Cardiac fibroblast (primary cell): ENCODE measurements around the gene RIPK4.

Experiments
- DNase-seq, 2 donors: peaks; one replicate each; pipeline versions ENCODE4 v3.0.0 to v3.0.0-alpha.2; 2010; ENCODE audit warnings: low read depth in 2 of 2
- H3K4me3 ChIP-seq, 2 donors: replicated peaks in 1 of 2; 1 replicate in 1 of 2; 2 replicates in 1 of 2; pipeline ENCODE4 v1.5.1; 2011; ENCODE audit warnings: low read depth in 2 of 2, low read length in 2 of 2, mild to moderate bottlenecking in 2 of 2, moderate library complexity in 1 of 2
- TF ChIP-seq, protein P1 (sequence below): IDR thresholded peaks from one replicate; pipeline ENCODE4 v1.5.1; 2011; ENCODE audit warnings: low read depth, mild to moderate bottlenecking, low read length, inconsistent platforms

RIPK4 gene

GRCh38 chr21:41765420-41765821, 1.4 kb downstream of the RIPK4 start:
- TF ChIP-seq, protein P1, sequence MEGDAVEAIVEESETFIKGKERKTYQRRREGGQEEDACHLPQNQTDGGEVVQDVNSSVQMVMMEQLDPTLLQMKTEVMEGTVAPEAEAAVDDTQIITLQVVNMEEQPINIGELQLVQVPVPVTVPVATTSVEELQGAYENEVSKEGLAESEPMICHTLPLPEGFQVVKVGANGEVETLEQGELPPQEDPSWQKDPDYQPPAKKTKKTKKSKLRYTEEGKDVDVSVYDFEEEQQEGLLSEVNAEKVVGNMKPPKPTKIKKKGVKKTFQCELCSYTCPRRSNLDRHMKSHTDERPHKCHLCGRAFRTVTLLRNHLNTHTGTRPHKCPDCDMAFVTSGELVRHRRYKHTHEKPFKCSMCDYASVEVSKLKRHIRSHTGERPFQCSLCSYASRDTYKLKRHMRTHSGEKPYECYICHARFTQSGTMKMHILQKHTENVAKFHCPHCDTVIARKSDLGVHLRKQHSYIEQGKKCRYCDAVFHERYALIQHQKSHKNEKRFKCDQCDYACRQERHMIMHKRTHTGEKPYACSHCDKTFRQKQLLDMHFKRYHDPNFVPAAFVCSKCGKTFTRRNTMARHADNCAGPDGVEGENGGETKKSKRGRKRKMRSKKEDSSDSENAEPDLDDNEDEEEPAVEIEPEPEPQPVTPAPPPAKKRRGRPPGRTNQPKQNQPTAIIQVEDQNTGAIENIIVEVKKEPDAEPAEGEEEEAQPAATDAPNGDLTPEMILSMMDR = no peak
- DNase-seq = no peak
- H3K4me3 ChIP-seq = no peak overlapping the region

DNA sequence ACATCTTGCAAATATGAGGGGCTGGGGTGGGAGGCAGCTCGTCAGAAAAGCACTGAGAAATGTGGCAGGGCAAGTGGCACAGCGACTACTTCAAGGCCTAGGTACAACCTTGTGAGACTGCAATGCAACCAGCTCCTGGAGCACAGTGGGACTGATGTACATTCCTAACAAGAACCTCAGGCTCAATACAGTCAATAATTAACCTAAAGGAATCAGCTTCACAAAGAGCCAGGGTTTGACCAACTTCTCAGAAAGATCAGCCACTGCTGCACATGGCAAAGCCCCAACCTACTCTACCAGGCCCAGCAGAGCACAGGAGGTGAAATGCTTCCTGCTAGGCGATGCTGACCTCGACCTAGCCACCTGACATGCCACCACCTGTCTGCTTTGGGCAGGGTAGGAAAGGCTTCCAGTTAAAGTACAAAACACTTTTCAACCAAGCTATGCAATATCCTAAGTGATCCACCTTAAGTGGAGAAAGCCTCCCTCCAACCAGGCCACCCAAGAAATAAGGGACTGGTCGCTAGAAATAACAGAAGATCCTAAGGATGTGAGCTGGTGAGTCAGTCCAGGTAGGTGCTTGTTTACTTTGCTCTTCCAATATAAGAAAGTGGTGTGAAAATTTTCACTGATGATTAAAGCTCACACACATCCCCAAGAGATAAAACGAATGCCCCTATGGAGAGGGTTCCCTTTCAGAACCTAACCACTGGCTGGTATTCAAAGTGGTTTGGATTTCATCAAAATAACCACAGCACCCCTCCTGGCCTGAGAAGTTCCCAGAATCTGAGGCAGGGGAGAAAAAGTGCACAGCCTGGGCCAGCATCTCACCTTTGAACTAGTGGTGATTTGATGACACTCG, 2.1 kb downstream of the RIPK4 start:
- TF ChIP-seq, protein P1 = no peak
- no peak for DNase-seq
- no peak overlapping the region for H3K4me3 ChIP-seq

DNA sequence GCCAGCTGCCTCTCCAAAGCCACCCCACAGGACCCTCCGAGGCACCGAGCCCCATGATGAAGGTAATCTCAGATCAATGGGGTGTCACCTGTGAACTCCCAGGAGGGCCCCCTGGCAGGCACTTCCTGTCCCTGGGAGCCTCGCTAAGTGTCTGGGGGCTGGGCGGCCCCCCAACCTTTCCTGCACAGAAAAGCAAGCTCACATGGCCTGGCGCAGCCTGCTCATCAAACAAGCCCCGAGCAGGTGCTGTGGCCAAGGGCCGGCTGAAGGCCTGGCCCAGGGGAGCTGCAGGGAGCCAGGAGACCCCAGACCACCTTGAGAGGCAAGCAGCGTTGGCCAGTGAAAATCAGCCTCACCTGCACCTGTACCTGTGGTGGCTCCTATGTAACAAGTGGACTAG, 2.9 kb downstream of the RIPK4 start:
- no peak for DNase-seq
- TF ChIP-seq, protein P1 = no peak
- no peak overlapping the region for H3K4me3 ChIP-seq

- no peak overlapping the region for H3K4me3 ChIP-seq
- TF ChIP-seq, protein P1 = no peak
Observed at GRCh38 chr21:41763398-41763931, 3.4 kb downstream of the RIPK4 start.

GRCh38 chr21:41762753-41763152, 4.1 kb downstream of the RIPK4 start:
- DNase-seq = no peak
- TF ChIP-seq, protein P1 = no peak
- H3K4me3 ChIP-seq = no peak overlapping the region

More at GRCh38 chr21:41763398-41763931, 3.4 kb downstream of the RIPK4 start:
- no peak for DNase-seq

DNA sequence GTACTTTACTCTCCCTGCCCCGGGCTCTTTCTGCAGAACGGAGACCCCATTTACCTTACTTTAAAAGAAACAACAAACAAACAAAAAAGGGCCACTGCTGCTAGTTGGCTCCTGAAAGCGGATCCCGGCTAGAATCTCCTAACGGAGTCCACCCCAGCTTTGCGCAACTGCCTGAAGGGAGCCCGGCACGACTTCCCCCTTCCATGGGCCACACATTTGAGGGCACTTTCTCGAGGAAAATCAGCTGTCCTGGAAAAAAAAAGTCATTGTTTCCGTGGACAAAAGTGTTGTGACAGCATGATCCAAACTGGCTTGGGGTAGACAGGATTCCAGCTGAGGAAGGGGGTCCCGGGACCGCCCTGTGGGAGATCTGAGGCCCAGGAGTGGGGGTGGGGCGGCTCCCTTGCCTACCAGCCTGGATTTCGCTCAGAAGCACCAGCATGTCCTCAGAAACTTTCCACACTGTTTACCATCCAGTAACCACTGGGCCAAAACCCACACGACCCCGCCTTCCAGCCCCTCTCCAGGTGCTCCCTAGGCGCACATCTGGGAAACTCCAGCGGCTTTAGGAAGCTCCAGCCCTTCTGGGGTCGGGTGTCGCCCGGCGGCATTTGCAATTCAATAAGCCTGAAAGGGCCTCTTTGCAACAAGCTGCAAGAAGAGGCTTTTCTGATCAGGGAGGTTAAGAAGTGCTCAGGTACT, 4.8 kb downstream of the RIPK4 start:
- no peak overlapping the region for H3K4me3 ChIP-seq
- no peak for DNase-seq
- TF ChIP-seq, protein P1 = no peak
